ENCODE data around the gene ELAVL2.
"Not testable (repeated sequence)": the region's sequence is repeated elsewhere in the genome, so short reads cannot be mapped to it uniquely, and the experiment has no call there.

Gene ELAVL2

GRCh38 chr9:23723672-23724071, 102.4 kb downstream of the ELAVL2 start:
- no peak for DNase-seq (ENCODE audit: low read depth, low spot score)

DNA sequence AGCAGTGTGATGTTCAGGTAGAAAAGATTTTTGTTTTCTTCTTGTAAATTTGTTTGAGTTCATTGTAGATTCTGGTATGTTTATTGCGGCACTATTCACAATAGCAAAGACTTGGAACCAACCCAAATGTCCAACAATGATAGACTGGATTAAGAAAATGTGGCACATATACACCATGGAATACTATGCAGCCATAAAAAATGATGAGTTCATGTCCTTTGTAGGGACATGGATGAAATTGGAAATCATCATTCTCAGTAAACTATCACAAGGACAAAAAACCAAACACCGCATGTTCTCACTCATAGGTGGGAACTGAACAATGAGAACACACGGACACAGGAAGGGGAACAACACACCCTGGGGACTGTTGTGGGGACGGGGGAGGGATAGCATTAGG, 103.0 kb downstream of the ELAVL2 start:
- DNase-seq (ENCODE audit: low read depth, low spot score) = not testable (repeated sequence)

GRCh38 chr9:23721466-23721865, 104.6 kb downstream of the ELAVL2 start:
- no peak for DNase-seq (ENCODE audit: low read depth, low spot score)

- no peak for DNase-seq (ENCODE audit: low read depth, low spot score)
Measured at GRCh38 chr9:23717505-23717904, 108.5 kb downstream of the ELAVL2 start.

- no peak for DNase-seq (ENCODE audit: low read depth, low spot score)
Measured at GRCh38 chr9:23707249-23707648, 118.8 kb downstream of the ELAVL2 start.

GRCh38 chr9:23702311-23702922, 123.6 kb downstream of the ELAVL2 start:
- no peak for DNase-seq (ENCODE audit: low read depth, low spot score)

- DNase-seq (ENCODE audit: low read depth, low spot score) = no peak
Measured at GRCh38 chr9:23701291-23701690, 124.7 kb downstream of the ELAVL2 start.

- no peak for DNase-seq (ENCODE audit: low read depth, low spot score)
Measured at GRCh38 chr9:23700359-23700758, 125.7 kb downstream of the ELAVL2 start.

DNA sequence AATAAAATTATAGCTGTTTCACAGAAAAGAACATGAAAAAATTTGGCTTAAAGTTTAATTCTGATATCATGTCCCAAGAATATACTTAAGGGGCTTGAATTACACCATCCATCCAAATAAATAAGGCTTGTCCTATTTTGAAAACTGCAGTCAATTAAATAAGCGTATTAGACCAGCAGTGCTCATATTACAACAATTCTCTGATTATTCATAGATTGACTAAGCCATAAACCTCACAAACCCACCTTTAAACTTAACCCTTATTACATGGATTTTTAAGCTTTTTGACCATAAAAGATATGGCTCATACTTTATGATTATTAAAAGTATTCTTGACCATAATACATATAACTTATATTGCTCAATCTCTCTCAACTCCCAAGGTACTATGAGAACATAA, 127.9 kb downstream of the ELAVL2 start:
- no peak for DNase-seq (ENCODE audit: low read depth, low spot score)

DNA sequence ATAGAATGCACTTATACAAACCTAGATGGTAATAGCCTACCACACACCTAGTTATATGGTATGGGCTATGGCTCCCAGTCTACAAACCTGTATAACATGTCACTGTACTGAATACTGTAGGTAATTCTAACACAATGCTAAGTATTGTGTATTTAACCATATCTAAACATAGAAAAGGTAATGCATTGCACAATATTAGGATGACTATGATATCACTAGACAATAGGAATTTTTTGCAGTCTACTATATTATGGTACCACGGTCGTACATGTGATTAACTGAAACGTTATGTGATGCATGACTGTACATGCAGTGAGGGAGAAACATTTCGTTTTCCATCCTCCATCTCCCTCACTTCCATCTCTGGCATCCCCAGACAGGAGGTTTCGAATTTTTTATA, 130.5 kb downstream of the ELAVL2 start:
- DNase-seq (ENCODE audit: low read depth, low spot score) = no peak

GRCh38 chr9:23693374-23693773, 132.7 kb downstream of the ELAVL2 start:
- DNase-seq (ENCODE audit: low read depth, low spot score) = no peak

- no peak for DNase-seq (ENCODE audit: low read depth, low spot score)
Measured at GRCh38 chr9:23686896-23687295, 139.1 kb downstream of the ELAVL2 start.

DNA sequence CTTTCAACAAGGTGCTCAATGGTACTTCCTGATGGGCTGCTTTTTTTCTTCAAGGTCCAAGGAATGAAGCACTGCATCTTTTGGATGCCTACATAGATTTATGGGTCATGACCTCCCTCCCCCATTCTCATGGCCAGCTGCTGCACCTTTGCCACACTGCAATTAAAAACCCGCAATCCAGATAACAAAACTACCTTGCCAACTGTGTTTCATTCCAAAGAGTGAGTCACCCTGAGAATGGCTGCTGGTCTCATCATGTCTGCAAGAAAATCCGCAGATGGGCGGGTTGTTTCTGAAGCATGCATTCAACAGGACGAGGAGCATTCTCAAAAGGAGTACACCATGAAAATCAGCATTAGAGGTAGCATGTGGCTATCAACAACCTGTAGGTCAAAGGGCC, 139.8 kb downstream of the ELAVL2 start:
- no peak for DNase-seq (ENCODE audit: low read depth, low spot score)

- DNase-seq (ENCODE audit: low read depth, low spot score) = no peak
Measured at GRCh38 chr9:23683611-23684061, 142.4 kb downstream of the ELAVL2 start.

- DNase-seq (ENCODE audit: low read depth, low spot score) = no peak
Measured at GRCh38 chr9:23682891-23683431, 143.1 kb downstream of the ELAVL2 start.

- no peak for DNase-seq (ENCODE audit: low read depth, low spot score)
Measured at GRCh38 chr9:23682352-23682751, 143.7 kb downstream of the ELAVL2 start.

- DNase-seq (ENCODE audit: low read depth, low spot score) = no peak
Measured at GRCh38 chr9:23677446-23677845, 148.6 kb downstream of the ELAVL2 start.

DNA sequence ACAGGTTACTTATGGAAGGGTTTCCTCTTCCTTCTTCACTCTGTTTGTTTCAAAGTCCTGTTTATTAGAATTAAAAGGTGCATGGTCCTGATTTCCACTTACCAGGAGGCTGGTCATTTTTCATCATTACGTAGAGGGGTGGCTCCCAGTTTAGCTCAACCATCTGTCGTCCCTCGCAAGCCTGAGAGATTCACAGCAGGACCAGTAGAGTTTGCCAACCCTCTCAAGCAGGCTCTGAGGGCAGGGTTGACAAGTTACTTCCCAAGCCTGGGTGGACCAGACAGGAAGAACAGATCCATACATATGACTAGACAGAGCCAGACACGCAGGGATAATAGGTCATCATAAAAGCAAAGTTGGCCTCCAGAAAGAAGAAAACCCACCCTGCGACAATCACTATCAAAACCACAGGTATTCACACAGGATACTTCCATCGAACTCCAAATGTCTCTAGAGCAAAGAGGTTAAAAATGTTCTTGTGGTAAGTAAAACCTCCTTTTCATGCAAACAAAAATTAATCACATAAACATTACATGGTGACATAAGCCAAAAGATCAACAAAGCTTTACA, 151.9 kb downstream of the ELAVL2 start:
- no peak for DNase-seq (ENCODE audit: low read depth, low spot score)

DNA sequence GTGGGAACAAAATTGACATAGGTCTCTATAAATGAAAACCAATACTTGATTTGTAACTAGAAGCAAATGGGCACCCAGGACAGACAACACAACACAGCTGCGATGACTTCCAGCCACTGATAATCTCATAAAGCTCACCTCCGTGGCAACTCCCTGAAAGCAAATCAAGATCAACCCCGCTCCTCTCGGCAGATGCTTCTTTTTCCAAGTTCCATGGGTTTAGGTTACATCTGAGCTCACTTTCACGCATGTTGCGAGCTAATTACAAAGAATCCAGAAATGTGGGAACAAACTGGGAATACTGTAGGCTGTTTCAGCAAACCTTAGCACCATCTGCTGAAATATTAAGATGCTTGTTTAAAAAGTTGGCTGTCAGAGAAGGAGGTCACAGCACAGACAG, 153.9 kb downstream of the ELAVL2 start:
- DNase-seq (ENCODE audit: low read depth, low spot score) = no peak

DNA sequence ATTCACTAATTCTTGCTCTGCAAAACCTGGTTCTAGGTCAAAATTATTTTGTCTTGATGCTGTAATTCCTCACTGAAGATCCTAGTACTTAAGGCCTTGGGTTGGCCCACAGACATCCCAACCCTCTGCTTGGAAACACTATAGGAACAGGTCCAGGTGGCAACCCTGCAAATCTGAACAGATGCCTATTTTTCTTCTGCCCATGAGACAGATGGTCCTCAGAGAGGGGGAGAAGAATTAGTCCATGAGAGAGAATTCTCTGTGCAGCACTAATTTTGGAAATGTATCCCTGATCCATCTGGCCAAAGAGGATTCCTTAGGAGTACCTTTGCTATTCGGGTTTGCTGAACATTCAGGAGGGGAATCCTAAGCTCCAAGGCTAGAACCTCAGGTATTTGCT, 156.3 kb downstream of the ELAVL2 start:
- no peak for DNase-seq (ENCODE audit: low read depth, low spot score)

GRCh38 chr9:23665635-23666034, 160.4 kb downstream of the ELAVL2 start:
- DNase-seq (ENCODE audit: low read depth, low spot score) = no peak

DNA sequence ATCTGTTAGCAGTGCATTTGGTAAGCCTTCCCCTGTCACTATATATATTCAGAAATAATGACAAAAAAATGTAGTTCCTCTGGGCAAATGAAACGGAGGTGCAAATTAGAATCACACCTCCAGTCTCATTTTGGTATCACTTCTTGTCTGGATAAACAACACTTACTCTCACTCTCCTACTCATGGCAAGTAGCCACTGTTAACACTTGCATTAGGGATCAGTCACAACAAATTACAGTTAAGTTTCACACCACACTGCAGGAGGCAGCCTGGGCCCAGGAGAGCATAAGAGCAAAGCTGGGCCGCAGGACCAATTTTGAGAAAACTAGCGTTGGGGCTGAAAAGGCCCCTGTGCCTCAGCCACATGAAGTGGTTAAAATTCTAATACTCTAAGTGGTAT, 161.0 kb downstream of the ELAVL2 start:
- DNase-seq (ENCODE audit: low read depth, low spot score) = no peak

DNA sequence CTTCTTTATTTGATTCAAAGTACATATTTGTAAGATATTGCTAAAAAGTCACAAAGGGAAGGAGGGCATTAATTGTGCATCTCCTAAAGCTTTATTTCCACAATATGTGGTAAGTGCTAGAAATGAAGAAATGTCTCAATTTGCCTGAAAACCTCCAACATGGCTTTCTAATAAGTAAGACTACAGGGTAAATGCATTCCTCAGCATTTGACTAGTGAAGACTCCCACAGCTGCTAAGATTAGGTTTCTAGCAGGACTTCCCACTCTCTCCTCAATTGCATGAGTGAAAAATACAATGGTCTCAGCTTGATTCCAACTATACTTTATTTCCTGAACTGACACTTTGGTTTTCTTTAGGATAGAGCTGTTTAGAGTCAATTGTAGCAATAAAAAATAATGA, 162.1 kb downstream of the ELAVL2 start:
- no peak for DNase-seq (ENCODE audit: low read depth, low spot score)

DNA sequence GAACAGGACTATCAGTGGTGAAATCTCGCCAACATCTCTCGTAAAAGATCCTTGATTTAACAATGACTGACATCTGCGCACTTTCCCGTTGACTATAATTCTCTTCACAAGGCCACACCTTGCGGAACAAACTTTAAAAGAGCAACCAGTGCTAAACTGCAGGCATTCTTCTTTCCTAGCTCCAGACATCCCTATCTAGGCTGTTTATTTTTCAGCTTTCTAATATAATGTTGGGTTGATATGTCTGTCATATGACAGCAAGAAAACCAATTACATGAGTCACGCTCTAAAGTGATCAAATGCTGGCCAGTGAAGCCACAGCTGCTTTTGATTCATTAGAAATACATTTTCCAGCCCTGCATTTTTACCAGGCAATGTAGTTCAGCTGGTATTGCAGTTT, 162.5 kb downstream of the ELAVL2 start:
- DNase-seq (ENCODE audit: low read depth, low spot score) = no peak

Measured in activated naive CD8-positive, alpha-beta T cell treated with anti-CD3 and anti-CD28 coated beads, Interleukin-2, amount 50 U/mL, for 16 hours (primary cell).